Measurements from ENCODE around the gene FGD4.

The FGD4 gene

DNA sequence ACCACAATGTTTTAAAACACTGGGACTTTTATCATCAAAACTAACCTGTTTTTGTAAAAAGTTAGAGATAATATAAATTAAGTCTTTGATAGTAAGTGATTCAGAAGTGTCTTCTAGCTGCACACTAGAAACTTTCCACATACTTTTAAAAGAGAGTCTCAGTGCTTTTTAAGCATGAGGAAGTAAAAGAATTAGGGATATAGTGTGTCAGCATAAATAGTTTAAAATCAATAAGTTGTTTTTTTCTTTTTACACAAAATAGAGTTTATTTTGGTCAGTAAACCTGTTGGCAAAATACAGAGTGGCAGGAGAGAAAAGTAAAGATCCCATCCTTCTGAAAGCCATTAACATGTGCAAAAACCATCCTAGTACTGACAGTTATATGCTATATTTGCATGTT, 281.4 kb downstream of the FGD4 start:
- TF ChIP-seq TAF1 (IDR thresholded peaks at IDR 0.05; ENCODE audit: low read depth, low read length) = no peak
- no peak for TF ChIP-seq PAX5 (IDR thresholded peaks at IDR 0.05; ENCODE audit: insufficient read depth, low read length, severe bottlenecking)
- TF ChIP-seq POLR2A (IDR thresholded peaks at IDR 0.05; ENCODE audit: low read depth, low read length) = no peak
- no peak for TF ChIP-seq POU2F2 (IDR thresholded peaks at IDR 0.05; ENCODE audit: low read depth, low read length)
- TF ChIP-seq SPI1 (IDR thresholded peaks at IDR 0.05; ENCODE audit: low read depth, low read length) = no peak
- TF ChIP-seq POLR2AphosphoS5 (IDR thresholded peaks at IDR 0.05; ENCODE audit: low read depth, low read length) = no peak
- no peak for DNase-seq (ENCODE audit: insufficient read length, low spot score)

GRCh38 chr12:32681272-32681671, 281.9 kb downstream of the FGD4 start:
- peak; percentile 84 for FAIRE-seq
- TF ChIP-seq SPI1 (IDR thresholded peaks at IDR 0.05; ENCODE audit: low read depth, low read length) (no peak), POLR2A (IDR thresholded peaks at IDR 0.05; ENCODE audit: low read depth, low read length) (no peak), TAF1 (IDR thresholded peaks at IDR 0.05; ENCODE audit: low read depth, low read length) (no peak), PAX5 (IDR thresholded peaks at IDR 0.05; ENCODE audit: insufficient read depth, low read length, severe bottlenecking) (no peak), POU2F2 (IDR thresholded peaks at IDR 0.05; ENCODE audit: low read depth, low read length) (no peak)
- DNase-seq (ENCODE audit: insufficient read length, low spot score) = no peak

More for the DNA sequence above, 281.4 kb downstream of the FGD4 start:
- FAIRE-seq = no peak

GRCh38 chr12:32686340-32686739, 287.0 kb downstream of the FGD4 start:
- TF ChIP-seq PAX5 (IDR thresholded peaks at IDR 0.05; ENCODE audit: insufficient read depth, low read length, severe bottlenecking) = no peak
- no peak for FAIRE-seq

GRCh38 chr12:32688786-32689185, 289.4 kb downstream of the FGD4 start:
- TF ChIP-seq POLR2A (IDR thresholded peaks at IDR 0.05; ENCODE audit: low read depth, low read length) (no peak), POU2F2 (IDR thresholded peaks at IDR 0.05; ENCODE audit: low read depth, low read length) (no peak), PAX5 (IDR thresholded peaks at IDR 0.05; ENCODE audit: insufficient read depth, low read length, severe bottlenecking) (no peak)
- FAIRE-seq (no peak), DNase-seq (ENCODE audit: insufficient read length, low spot score) (no peak)

More at GRCh38 chr12:32686340-32686739, 287.0 kb downstream of the FGD4 start:
- no peak for DNase-seq (ENCODE audit: insufficient read length, low spot score)

- TF ChIP-seq TAF1 (IDR thresholded peaks at IDR 0.05; ENCODE audit: low read depth, low read length) = no peak
- TF ChIP-seq POU2F2 (IDR thresholded peaks at IDR 0.05; ENCODE audit: low read depth, low read length) = no peak
- no peak for TF ChIP-seq PAX5 (IDR thresholded peaks at IDR 0.05; ENCODE audit: insufficient read depth, low read length, severe bottlenecking)
- TF ChIP-seq POLR2AphosphoS5 (IDR thresholded peaks at IDR 0.05; ENCODE audit: low read depth, low read length) = no peak
- no peak for TF ChIP-seq POLR2A (IDR thresholded peaks at IDR 0.05; ENCODE audit: low read depth, low read length)
- TF ChIP-seq SPI1 (IDR thresholded peaks at IDR 0.05; ENCODE audit: low read depth, low read length) = no peak
- FAIRE-seq = no peak
These were observed 291.6 kb downstream of the FGD4 start for GRCh38 chr12:32690927-32691326.

DNA sequence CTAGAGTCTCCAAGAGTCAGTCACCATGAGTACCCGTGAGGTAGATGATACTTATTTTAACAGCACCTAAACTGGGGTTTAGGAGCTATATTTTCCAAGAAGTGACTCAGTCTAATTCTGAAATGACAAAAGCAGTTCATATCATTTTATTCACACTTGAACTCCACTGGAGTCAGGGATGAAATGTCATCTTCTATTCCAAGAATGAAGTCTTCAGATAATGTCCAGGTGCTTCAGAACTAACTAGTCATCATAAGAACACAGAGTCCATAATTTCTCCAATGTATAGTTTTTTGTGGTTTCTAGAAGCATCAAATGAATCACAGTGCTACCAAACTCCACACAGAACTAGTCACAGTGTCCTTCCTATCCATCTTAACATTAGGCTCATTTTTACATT, 293.0 kb downstream of the FGD4 start:
- DNase-seq (ENCODE audit: insufficient read length, low spot score) = no peak
- FAIRE-seq = no peak
- no peak for TF ChIP-seq POLR2AphosphoS5 (IDR thresholded peaks at IDR 0.05; ENCODE audit: low read depth, low read length)
- no peak for TF ChIP-seq SPI1 (IDR thresholded peaks at IDR 0.05; ENCODE audit: low read depth, low read length)
- TF ChIP-seq POLR2A (IDR thresholded peaks at IDR 0.05; ENCODE audit: low read depth, low read length) = no peak
- TF ChIP-seq POU2F2 (IDR thresholded peaks at IDR 0.05; ENCODE audit: low read depth, low read length) = no peak
- no peak for TF ChIP-seq TAF1 (IDR thresholded peaks at IDR 0.05; ENCODE audit: low read depth, low read length)
- TF ChIP-seq PAX5 (IDR thresholded peaks at IDR 0.05; ENCODE audit: insufficient read depth, low read length, severe bottlenecking) = no peak

More at GRCh38 chr12:32690927-32691326, 291.6 kb downstream of the FGD4 start:
- DNase-seq (ENCODE audit: insufficient read length, low spot score) = no peak

DNA sequence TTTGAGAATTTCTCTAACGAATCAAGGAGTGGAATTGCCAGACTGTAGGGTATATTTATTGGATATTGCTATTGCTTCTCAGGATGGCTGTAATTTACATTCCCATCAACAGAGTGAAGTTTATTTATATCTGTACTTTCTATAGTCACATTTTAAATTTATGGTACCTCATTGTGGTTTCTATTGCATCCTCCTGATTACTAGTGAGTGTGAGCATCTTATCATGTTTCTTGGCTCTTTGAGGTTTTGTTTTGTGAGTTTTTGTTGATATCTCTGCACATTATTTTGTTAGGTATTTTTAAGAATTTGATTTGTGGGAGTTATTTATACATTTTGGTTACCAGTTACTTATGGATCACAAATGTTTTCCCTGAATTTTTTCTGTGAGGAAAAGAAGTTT, 293.7 kb downstream of the FGD4 start:
- FAIRE-seq = no peak
- TF ChIP-seq POLR2AphosphoS5 (IDR thresholded peaks at IDR 0.05; ENCODE audit: low read depth, low read length) (no peak), PAX5 (IDR thresholded peaks at IDR 0.05; ENCODE audit: insufficient read depth, low read length, severe bottlenecking) (no peak), SPI1 (IDR thresholded peaks at IDR 0.05; ENCODE audit: low read depth, low read length) (no peak), POU2F2 (IDR thresholded peaks at IDR 0.05; ENCODE audit: low read depth, low read length) (no peak), POLR2A (IDR thresholded peaks at IDR 0.05; ENCODE audit: low read depth, low read length) (no peak), TAF1 (IDR thresholded peaks at IDR 0.05; ENCODE audit: low read depth, low read length) (no peak)
- no peak for DNase-seq (ENCODE audit: insufficient read length, low spot score)
